ENCODE measurements around the gene ITGB2. TPM values are rescaled to one million over a fixed set of nuclear protein-coding genes. Genes with fewer than 3 reads are reported as not detected.

The ITGB2 gene
- total and polyA plus RNA-seq, 7 donors = 2.5 to 11.7 (median 8.3) TPM

DNA sequence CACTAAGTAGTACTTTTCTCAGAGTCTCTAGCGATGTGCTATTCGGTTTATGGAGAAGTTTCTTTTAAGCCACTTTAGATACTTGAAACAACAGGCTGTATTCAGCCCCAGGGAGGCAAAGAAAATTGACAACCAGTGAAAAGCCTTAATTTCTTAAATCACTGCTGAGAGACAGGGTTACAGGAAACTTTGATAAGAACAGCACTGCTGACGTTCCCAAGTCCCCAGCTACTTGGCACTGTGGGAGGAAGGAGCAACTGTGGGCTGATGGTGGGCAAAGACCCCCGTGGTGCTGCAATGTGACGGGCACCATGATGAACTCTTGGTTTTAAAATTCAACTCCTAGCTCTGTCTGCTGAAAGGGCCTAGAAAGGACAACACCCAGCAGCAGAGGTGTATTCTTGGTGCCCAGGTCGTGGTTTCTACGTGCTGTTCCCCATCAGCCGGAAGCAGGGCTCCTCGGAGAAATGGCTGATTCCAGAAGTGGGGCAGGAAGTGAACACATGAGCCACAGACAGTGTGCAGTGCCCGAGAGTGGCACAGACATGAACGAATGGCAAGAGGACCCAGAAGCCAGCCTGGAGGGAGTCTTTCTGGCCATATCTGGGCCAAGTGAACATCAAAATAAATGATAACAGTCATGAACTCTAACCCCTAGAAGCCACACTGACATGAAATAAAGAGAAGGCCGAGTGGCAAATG is 52.5 kb downstream of the ITGB2 start:
- peak in 1 of 2 donors; percentile 46 for DNase-seq
- Histone ChIP-seq H3K4me1 (peaks cover 67% of the 10 kb centered on the region), H3K9me3 (no peaks in the 10 kb centered on the region), H3K27me3 (ENCODE audit: insufficient read depth in 3 of 3, low read length in 2 of 3) (no peaks in the 10 kb centered on the region), H3K4me3 (no peak overlapping the region), H3K36me3 (ENCODE audit: insufficient read depth in 1 of 2, low read depth in 1 of 2) (peaks cover 5 to 26% of the 10 kb centered on the region in 2 donors), H3K27ac (peak overlapping the region; percentile 97)
- 71 to 75% (median 71%) methylated on average over 12 of the region's 12 CpGs for WGBS, 3 donors
- TF ChIP-seq, protein P1, sequence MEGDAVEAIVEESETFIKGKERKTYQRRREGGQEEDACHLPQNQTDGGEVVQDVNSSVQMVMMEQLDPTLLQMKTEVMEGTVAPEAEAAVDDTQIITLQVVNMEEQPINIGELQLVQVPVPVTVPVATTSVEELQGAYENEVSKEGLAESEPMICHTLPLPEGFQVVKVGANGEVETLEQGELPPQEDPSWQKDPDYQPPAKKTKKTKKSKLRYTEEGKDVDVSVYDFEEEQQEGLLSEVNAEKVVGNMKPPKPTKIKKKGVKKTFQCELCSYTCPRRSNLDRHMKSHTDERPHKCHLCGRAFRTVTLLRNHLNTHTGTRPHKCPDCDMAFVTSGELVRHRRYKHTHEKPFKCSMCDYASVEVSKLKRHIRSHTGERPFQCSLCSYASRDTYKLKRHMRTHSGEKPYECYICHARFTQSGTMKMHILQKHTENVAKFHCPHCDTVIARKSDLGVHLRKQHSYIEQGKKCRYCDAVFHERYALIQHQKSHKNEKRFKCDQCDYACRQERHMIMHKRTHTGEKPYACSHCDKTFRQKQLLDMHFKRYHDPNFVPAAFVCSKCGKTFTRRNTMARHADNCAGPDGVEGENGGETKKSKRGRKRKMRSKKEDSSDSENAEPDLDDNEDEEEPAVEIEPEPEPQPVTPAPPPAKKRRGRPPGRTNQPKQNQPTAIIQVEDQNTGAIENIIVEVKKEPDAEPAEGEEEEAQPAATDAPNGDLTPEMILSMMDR (IDR thresholded peaks at IDR 0.05) = no peak
- intact Hi-C loops (cut with DNase I) = no loop called here
- no peak for ATAC-seq

DNA sequence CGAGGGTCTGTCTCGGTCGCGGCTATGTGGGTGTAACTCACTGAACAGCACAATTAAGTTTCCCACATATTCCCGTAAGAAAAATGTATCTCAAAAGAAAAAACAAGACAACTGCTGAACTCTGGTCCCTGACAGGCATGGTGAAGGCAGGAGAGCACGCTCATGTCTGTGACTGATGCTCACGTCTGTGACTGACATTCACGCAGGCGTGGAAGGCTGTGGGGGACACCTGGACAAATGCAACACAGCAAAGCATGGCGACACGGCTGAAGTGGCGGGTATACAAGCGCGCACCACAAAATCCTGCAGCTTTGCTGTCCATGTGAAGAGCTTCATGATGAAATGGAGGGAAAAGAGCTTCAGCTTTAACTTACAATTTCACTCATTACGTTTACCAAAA is 53.2 kb downstream of the ITGB2 start:
- no peaks in the 10 kb centered on the region for H3K27me3 ChIP-seq (ENCODE audit: insufficient read depth in 3 of 3, low read length in 2 of 3)
- peak overlapping the region; percentile 97 for H3K27ac ChIP-seq
- H3K4me3 ChIP-seq = peak overlapping the region; percentile 34
- TF ChIP-seq, protein P1 (IDR thresholded peaks at IDR 0.05) = no peak
- H3K36me3 ChIP-seq (ENCODE audit: insufficient read depth in 1 of 2, low read depth in 1 of 2) = peaks cover 5 to 29% of the 10 kb centered on the region in 2 donors
- peaks cover 67% of the 10 kb centered on the region for H3K4me1 ChIP-seq
- 84 to 89% (median 89%) methylated on average over 15 of the region's 15 CpGs for WGBS, 3 donors
- no peaks in the 10 kb centered on the region for H3K9me3 ChIP-seq
- ATAC-seq = no peak
- DNase-seq = no peak
- intact Hi-C loops (cut with DNase I) = no loop called here

DNA sequence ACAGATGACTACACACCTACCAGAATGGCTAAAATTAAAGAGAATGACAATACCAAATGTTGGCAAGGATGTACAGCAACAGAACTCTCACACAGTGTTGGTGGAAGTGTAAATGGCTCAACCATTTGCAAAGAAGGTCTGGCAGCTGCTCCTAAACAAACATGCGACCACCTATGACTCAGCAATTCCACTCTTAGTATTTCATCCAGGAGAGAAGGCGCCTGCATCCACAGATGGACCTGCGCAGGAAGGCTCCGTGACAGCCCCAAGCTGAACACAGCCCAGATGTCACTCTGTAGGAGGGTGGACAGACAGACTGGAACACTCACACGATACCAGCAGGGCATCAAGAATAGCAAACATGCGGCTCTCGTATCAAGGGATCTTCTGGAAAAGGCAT is 53.9 kb downstream of the ITGB2 start:
- peak overlapping the region; percentile 34 for H3K4me3 ChIP-seq
- intact Hi-C loops (cut with DNase I) = no loop called here
- H3K4me1 ChIP-seq = peaks cover 63% of the 10 kb centered on the region
- TF ChIP-seq, protein P1 (IDR thresholded peaks at IDR 0.05) = no peak
- ATAC-seq (no peak), DNase-seq (no peak)
- WGBS, 3 donors = 52 to 58% (median 53%) methylated on average over 7 of the region's 7 CpGs
- peak overlapping the region; percentile 97 for H3K27ac ChIP-seq
- H3K27me3 ChIP-seq (ENCODE audit: insufficient read depth in 3 of 3, low read length in 2 of 3) = no peaks in the 10 kb centered on the region
- peaks cover 5 to 36% of the 10 kb centered on the region in 2 donors for H3K36me3 ChIP-seq (ENCODE audit: insufficient read depth in 1 of 2, low read depth in 1 of 2)
- no peaks in the 10 kb centered on the region for H3K9me3 ChIP-seq

DNA sequence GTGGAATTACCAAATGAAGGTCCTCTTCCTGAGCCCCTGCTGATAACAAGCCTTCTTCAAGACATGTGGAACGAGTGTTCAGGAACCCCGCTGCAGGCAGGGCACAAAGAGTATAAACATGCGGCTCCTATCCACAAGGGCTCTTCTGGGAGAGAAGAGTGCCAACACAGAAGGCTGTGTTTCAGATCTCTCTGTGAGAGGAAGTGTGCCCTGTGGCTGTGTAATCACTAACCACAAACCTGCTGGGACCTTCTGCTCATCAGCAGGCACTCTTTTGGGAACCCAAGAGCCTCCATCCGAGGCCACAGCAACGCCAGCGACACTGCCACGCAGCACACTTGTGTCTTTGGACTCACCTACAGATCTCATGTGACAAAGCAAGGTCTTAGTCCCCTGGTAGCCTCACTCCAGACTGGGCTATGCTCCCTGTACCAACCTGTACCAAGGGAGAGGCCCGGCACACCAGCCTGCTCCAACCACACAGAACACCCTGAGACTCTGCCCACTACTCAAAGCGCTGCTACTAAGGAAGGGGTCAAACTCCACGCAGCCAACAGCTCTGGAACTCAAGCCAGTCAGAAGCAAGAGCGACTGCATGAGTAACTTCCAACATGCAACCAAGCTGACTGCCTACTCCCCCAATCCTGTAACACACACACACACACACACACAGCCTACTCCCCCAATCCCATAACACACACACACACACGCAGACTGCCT is 55.0 kb downstream of the ITGB2 start:
- 76 to 86% (median 85%) methylated on average over 12 of the region's 12 CpGs for WGBS, 3 donors
- no peaks in the 10 kb centered on the region for H3K9me3 ChIP-seq
- no peak overlapping the region for H3K4me3 ChIP-seq
- H3K27ac ChIP-seq = peak overlapping the region; percentile 23
- intact Hi-C loops (cut with DNase I) = no loop called here
- H3K4me1 ChIP-seq = peaks cover 52% of the 10 kb centered on the region
- ATAC-seq (no peak), DNase-seq (no peak)
- TF ChIP-seq, protein P1 (IDR thresholded peaks at IDR 0.05) = no peak
- H3K36me3 ChIP-seq (ENCODE audit: insufficient read depth in 1 of 2, low read depth in 1 of 2) = peaks cover 5 to 42% of the 10 kb centered on the region in 2 donors
- H3K27me3 ChIP-seq (ENCODE audit: insufficient read depth in 3 of 3, low read length in 2 of 3) = no peaks in the 10 kb centered on the region
